ENCODE results near the gene TYSND1.

The TYSND1 gene

DNA sequence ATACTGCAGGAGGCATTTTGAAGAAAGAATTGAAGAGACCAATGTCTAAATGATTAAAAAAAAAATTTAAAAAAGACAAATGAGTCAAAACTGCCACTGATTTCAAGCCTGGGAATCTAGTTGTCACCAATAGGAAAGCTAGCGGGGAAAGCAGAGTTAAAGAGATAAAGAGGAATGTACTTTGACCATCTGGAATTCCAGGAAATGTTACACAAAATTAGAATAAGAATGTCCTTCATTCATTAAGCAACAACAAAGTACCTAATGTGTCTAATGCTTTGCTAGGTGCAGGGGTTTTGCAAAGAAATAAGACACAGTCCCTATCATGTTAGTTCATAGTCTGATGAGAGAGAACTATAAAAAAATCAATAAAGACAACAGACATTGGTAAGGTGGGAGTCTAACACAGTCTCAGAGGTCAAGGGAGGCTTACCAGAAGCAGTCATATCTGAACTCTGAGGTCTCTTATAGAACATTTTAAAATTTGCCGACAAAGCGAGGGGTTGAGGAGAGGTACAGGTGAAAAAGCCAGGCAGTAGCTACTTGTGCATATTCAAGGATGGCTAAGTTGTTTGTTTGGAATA is 8.8 kb upstream of the TYSND1 start:
- DNase-seq (ENCODE audit: insufficient read length, low spot score): no peak
- TF ChIP-seq POLR2A (IDR thresholded peaks at IDR 0.05; ENCODE audit: low read depth, low read length) (no peak), POU2F2 (IDR thresholded peaks at IDR 0.05; ENCODE audit: low read depth, low read length) (no peak), SPI1 (IDR thresholded peaks at IDR 0.05; ENCODE audit: low read depth, low read length) (no peak), TAF1 (IDR thresholded peaks at IDR 0.05; ENCODE audit: low read depth, low read length) (no peak), POLR2AphosphoS5 (IDR thresholded peaks at IDR 0.05; ENCODE audit: low read depth, low read length) (no peak), PAX5 (IDR thresholded peaks at IDR 0.05; ENCODE audit: insufficient read depth, low read length, severe bottlenecking) (no peak)
- no peak for FAIRE-seq

DNA sequence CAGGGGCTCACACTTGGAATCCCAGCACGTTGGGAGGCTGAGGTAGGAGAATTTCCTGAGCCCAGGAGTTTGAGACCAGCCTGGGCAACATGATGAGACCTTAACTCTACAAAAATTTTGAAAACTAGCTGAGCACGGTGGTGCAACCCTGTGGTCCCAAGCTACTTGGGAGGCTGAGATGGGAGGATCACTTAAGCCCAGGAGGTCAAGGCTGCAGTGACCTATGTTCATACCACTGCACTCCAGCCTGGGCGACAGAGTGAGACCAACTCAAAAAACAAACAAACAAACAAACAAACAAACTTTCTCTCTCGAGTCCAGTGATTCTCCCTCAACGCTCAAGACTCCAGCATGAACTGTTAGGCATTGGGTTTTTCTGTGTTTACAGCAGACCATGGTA is 2.0 kb upstream of the TYSND1 start:
- DNase-seq (ENCODE audit: insufficient read length, low spot score) (no peak), FAIRE-seq (no peak)
- TF ChIP-seq POLR2AphosphoS5 (IDR thresholded peaks at IDR 0.05; ENCODE audit: low read depth, low read length) (no peak), POU2F2 (IDR thresholded peaks at IDR 0.05; ENCODE audit: low read depth, low read length) (no peak), POLR2A (IDR thresholded peaks at IDR 0.05; ENCODE audit: low read depth, low read length) (no peak), PAX5 (IDR thresholded peaks at IDR 0.05; ENCODE audit: insufficient read depth, low read length, severe bottlenecking) (no peak), TAF1 (IDR thresholded peaks at IDR 0.05; ENCODE audit: low read depth, low read length) (no peak), SPI1 (IDR thresholded peaks at IDR 0.05; ENCODE audit: low read depth, low read length) (no peak)

DNA sequence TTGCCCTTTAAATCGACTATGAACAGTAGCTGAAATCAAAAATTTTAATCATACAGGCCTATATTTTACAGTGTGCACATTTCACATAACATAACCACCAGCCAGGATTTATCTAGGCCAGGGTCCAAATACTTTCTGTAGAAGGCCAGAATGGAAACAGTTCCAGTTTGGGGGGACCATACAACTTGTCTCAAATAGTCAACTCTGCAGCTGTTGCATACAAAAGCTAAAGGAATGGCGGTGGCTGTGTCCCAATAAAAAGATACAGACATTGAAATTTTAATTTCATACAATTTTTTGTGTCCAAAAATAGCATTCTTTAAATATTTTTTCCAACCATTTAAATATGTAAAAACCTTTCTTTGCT is 742 bp upstream of the TYSND1 start:
- TF ChIP-seq TAF1 (IDR thresholded peaks at IDR 0.05; ENCODE audit: low read depth, low read length) (no peak), SPI1 (IDR thresholded peaks at IDR 0.05; ENCODE audit: low read depth, low read length) (no peak), PAX5 (IDR thresholded peaks at IDR 0.05; ENCODE audit: insufficient read depth, low read length, severe bottlenecking) (no peak), POLR2A (IDR thresholded peaks at IDR 0.05; ENCODE audit: low read depth, low read length) (no peak), POLR2AphosphoS5 (IDR thresholded peaks at IDR 0.05; ENCODE audit: low read depth, low read length) (no peak), POU2F2 (IDR thresholded peaks at IDR 0.05; ENCODE audit: low read depth, low read length) (no peak)
- FAIRE-seq (no peak), DNase-seq (ENCODE audit: insufficient read length, low spot score) (no peak)

DNA sequence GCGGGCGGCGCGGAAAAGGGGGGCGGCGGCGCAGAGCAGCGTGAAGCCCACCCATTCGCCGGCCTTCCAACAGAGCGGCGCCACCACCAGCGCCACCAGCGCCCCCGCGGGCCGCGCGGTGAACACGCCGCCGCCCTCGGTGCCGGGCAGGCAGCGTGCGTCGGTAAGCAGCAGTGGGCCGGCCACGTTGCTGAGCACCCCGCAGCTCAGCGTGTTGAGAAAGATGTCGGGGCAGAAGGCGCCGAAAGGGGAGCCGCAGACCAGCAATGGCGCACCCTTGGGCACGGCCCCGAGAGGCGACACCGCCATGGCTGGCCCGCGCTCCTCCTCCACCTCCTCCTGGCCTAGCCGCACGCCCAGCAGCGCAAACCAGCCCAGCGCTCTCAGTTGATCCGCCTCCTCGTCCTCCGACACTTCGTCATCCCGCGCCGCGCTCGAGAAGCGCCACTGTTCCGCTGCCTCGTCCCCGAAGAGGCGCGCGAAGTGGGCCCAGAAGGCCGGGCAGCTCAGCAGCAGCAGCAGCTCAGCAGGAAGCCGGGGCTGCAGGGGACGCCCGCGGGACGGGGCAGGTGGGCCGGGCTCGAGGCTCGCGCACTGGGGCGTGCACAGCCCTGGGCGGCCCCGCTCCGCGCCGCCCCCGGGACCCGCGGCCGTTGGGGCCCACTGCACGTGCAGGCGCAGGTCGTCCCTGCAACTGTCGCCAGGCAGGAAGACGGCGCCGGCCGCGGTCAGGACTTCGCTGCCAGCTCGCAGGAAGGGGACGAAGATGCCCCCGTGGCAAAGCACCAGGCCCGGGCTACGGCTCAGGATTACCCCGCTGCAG is 623 bp downstream of the TYSND1 start:
- TF ChIP-seq POLR2AphosphoS5 (IDR thresholded peaks at IDR 0.05; ENCODE audit: low read depth, low read length) (peak; percentile 17; the same call in 1 of the 2 replicates), POLR2A (IDR thresholded peaks at IDR 0.05; ENCODE audit: low read depth, low read length) (no peak; the same call in 1 of the 2 replicates), PAX5 (IDR thresholded peaks at IDR 0.05; ENCODE audit: insufficient read depth, low read length, severe bottlenecking) (peak; percentile 54), TAF1 (IDR thresholded peaks at IDR 0.05; ENCODE audit: low read depth, low read length) (no peak)
- FAIRE-seq (peak; percentile 96), DNase-seq (ENCODE audit: insufficient read length, low spot score) (peak; percentile 73)

DNA sequence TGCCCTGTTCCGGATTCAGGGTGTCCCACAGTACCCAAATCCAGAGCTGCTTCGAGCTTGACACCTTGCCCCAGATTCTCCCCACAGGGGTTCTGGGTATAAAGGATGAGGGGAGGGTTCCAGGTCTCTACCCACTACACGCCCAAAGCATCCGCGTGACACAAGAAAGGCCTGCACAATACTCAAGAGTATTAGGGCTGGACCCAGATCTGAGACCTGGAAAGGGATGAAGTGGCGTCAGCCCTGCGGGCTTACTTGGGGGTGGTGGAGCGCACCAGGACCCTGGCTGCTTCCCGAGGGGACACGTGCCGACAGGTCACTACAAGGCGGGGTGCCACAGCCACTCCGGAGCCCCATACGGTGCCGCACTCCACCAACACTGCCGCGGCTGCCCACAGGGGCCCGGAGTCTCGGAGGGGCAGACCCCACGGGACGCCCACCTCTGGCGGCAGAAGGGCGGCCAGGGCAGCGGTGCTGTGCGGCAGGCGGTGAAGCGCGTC is 1.3 kb downstream of the TYSND1 start:
- no peak for FAIRE-seq
- TF ChIP-seq POLR2AphosphoS5 (IDR thresholded peaks at IDR 0.05; ENCODE audit: low read depth, low read length) (no peak), POLR2A (IDR thresholded peaks at IDR 0.05; ENCODE audit: low read depth, low read length) (no peak), PAX5 (IDR thresholded peaks at IDR 0.05; ENCODE audit: insufficient read depth, low read length, severe bottlenecking) (no peak), POU2F2 (IDR thresholded peaks at IDR 0.05; ENCODE audit: low read depth, low read length) (no peak), SPI1 (IDR thresholded peaks at IDR 0.05; ENCODE audit: low read depth, low read length) (no peak), TAF1 (IDR thresholded peaks at IDR 0.05; ENCODE audit: low read depth, low read length) (no peak)
- DNase-seq (ENCODE audit: insufficient read length, low spot score): no peak

DNA sequence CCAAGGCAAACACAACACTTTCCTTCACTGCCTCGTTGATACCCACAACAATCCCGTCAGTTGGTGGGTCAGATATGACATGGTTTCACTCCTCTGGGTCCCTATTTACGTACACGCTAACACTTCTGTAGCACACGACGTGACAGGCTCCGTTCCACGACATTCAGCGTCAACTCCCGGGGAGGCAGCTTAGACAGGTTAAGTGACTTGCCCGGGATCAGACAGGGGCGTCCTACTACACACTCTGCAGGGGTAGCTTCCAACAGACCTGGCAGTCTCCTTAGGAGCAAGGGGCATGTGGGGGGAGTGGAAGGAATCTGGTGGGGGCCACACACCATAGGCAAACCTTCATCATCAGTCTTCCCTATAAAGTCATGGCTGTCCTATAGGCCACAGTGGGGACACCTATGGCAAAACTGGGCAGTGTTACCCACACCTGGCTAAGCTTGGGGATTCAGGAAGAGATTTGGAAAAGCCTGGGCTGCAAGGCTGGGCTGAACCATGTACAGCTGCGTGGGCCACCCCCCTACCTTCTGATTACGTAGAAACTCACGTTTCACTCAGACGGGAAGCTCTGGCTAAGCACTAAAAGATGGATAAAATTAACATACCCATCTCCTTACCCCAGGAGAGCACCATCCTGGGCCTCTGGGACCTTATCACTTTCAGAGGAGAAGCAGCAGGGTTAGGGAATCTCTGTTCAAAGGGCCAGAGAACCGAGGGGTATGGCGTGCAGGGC is 2.0 kb downstream of the TYSND1 start:
- FAIRE-seq (peak; percentile 52), DNase-seq (ENCODE audit: insufficient read length, low spot score) (no peak)
- TF ChIP-seq POU2F2 (IDR thresholded peaks at IDR 0.05; ENCODE audit: low read depth, low read length): no peak
- TF ChIP-seq PAX5 (IDR thresholded peaks at IDR 0.05; ENCODE audit: insufficient read depth, low read length, severe bottlenecking): no peak
- TF ChIP-seq SPI1 (IDR thresholded peaks at IDR 0.05; ENCODE audit: low read depth, low read length): no peak
- TF ChIP-seq POLR2A (IDR thresholded peaks at IDR 0.05; ENCODE audit: low read depth, low read length): no peak
- TF ChIP-seq TAF1 (IDR thresholded peaks at IDR 0.05; ENCODE audit: low read depth, low read length): no peak
- TF ChIP-seq POLR2AphosphoS5 (IDR thresholded peaks at IDR 0.05; ENCODE audit: low read depth, low read length): no peak

DNA sequence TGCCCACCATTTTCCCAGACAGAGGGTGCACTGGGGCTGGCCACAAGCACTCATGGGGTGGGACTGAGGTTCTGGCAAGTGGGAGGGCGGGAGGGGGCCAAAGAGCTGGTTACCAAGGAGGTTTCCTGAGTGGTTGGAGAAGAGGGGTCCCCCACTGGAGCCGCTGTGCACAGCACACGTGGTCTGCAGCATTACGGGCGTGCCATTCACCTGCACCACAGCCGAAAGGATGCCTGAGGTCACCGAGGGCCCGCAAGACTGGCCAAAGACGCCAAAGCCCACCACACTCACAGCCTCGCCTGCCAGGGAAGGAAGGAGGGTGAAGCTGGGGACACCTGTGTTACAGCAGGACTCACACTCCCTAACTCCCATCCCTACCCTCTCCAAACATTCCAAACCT is 3.9 kb downstream of the TYSND1 start:
- DNase-seq (ENCODE audit: insufficient read length, low spot score): no peak
- no peak for TF ChIP-seq PAX5 (IDR thresholded peaks at IDR 0.05; ENCODE audit: insufficient read depth, low read length, severe bottlenecking)
- no peak for TF ChIP-seq POU2F2 (IDR thresholded peaks at IDR 0.05; ENCODE audit: low read depth, low read length)
- TF ChIP-seq POLR2A (IDR thresholded peaks at IDR 0.05; ENCODE audit: low read depth, low read length): no peak
- no peak for TF ChIP-seq SPI1 (IDR thresholded peaks at IDR 0.05; ENCODE audit: low read depth, low read length)
- TF ChIP-seq POLR2AphosphoS5 (IDR thresholded peaks at IDR 0.05; ENCODE audit: low read depth, low read length): no peak
- no peak for TF ChIP-seq TAF1 (IDR thresholded peaks at IDR 0.05; ENCODE audit: low read depth, low read length)
- no peak for FAIRE-seq

DNA sequence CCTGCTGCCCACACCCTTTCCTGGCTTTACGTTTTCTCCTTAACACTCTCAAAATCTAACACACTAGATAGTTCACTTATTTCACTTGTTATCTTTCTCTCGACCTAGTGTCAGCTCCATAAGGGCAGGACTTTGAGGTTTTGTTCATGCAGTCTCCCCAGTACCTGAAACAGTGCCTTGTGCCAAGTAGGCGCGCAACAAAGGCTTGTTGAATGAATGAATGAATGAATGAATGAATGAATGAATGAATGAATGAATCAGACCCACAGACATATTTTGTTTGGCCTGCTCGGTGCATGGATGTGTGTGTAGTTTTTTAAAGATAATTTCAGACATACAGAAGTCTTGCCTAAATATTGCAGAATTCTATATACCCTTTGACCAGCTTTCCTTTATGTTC is 6.2 kb downstream of the TYSND1 start:
- no peak for FAIRE-seq
- DNase-seq (ENCODE audit: insufficient read length, low spot score): no peak
- no peak for TF ChIP-seq POU2F2 (IDR thresholded peaks at IDR 0.05; ENCODE audit: low read depth, low read length)
- no peak for TF ChIP-seq SPI1 (IDR thresholded peaks at IDR 0.05; ENCODE audit: low read depth, low read length)
- TF ChIP-seq TAF1 (IDR thresholded peaks at IDR 0.05; ENCODE audit: low read depth, low read length): no peak
- TF ChIP-seq PAX5 (IDR thresholded peaks at IDR 0.05; ENCODE audit: insufficient read depth, low read length, severe bottlenecking): no peak
- TF ChIP-seq POLR2AphosphoS5 (IDR thresholded peaks at IDR 0.05; ENCODE audit: low read depth, low read length): no peak
- no peak for TF ChIP-seq POLR2A (IDR thresholded peaks at IDR 0.05; ENCODE audit: low read depth, low read length)

DNA sequence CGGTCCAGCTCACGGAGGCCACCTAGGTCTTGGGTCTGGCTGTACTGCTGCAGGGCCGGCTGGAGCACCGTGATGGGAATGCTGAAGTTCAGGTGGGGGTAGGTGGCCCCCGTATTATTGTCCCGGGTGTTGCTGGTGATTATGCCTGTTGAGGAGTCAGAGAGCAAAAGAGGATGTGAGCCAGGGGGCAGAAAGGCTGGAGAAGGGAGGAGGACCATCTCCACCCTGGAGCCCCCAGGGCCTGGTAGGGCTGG is 6.6 kb downstream of the TYSND1 start:
- no peak for DNase-seq (ENCODE audit: insufficient read length, low spot score)
- FAIRE-seq: no peak
- TF ChIP-seq PAX5 (IDR thresholded peaks at IDR 0.05; ENCODE audit: insufficient read depth, low read length, severe bottlenecking) (no peak), POU2F2 (IDR thresholded peaks at IDR 0.05; ENCODE audit: low read depth, low read length) (no peak), POLR2A (IDR thresholded peaks at IDR 0.05; ENCODE audit: low read depth, low read length) (no peak), POLR2AphosphoS5 (IDR thresholded peaks at IDR 0.05; ENCODE audit: low read depth, low read length) (no peak), SPI1 (IDR thresholded peaks at IDR 0.05; ENCODE audit: low read depth, low read length) (no peak), TAF1 (IDR thresholded peaks at IDR 0.05; ENCODE audit: low read depth, low read length) (no peak)
